Measurements from ENCODE around the gene NAP1L1. TPM values are rescaled to one million over a fixed set of nuclear protein-coding genes. Genes with fewer than 3 reads are reported as not detected.

The NAP1L1 gene
- total and polyA plus RNA-seq, 10 donors, result 353 to 533 (median 404) TPM

DNA sequence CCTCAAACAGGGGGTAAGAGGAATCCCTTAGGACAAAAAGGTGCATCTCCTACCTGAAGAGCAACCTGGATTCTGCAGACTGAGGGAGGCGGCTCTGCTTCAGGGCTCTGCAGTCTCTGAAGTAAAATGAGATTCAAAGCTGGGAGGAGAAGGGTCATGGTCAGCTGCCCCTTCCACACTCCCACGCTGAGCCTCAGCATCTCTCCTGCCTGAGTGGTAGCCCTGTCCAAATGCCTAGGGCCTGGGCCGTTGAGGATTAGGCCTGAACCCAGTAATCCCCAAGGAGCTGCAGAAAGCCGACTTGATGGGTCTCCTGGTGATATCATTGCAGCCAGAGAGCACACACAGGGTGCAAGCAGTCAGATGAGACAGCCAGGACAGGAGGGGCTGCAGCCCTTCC is 71.8 kb downstream of the NAP1L1 start:
- no peaks in the 10 kb centered on the region for H3K36me3 ChIP-seq
- DNase-seq, result no peak
- intact Hi-C loops (cut with DNase I; ENCODE audit: low total_unique reads), result no loop called here
- 80 to 94% (median 88%) methylated on average over 4 of the region's 4 CpGs for WGBS, 5 donors
- no peak overlapping the region for H3K27ac ChIP-seq
- no peaks in the 10 kb centered on the region for H3K27me3 ChIP-seq (replicated peaks in 1 of 7)
- H3K4me1 ChIP-seq, result no peaks in the 10 kb centered on the region
- H3K4me3 ChIP-seq, result no peak overlapping the region
- no peaks in the 10 kb centered on the region for H3K9me3 ChIP-seq
- TF ChIP-seq POLR2A (IDR thresholded peaks at IDR 0.05) (no peak), POLR2AphosphoS5 (IDR thresholded peaks at IDR 0.05) (no peak)
- TF ChIP-seq, protein P1, sequence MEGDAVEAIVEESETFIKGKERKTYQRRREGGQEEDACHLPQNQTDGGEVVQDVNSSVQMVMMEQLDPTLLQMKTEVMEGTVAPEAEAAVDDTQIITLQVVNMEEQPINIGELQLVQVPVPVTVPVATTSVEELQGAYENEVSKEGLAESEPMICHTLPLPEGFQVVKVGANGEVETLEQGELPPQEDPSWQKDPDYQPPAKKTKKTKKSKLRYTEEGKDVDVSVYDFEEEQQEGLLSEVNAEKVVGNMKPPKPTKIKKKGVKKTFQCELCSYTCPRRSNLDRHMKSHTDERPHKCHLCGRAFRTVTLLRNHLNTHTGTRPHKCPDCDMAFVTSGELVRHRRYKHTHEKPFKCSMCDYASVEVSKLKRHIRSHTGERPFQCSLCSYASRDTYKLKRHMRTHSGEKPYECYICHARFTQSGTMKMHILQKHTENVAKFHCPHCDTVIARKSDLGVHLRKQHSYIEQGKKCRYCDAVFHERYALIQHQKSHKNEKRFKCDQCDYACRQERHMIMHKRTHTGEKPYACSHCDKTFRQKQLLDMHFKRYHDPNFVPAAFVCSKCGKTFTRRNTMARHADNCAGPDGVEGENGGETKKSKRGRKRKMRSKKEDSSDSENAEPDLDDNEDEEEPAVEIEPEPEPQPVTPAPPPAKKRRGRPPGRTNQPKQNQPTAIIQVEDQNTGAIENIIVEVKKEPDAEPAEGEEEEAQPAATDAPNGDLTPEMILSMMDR (IDR thresholded peaks at IDR 0.05 in 8 of 11, conservative IDR thresholded peaks at IDR 0.05 in 3 of 11), result no peak

DNA sequence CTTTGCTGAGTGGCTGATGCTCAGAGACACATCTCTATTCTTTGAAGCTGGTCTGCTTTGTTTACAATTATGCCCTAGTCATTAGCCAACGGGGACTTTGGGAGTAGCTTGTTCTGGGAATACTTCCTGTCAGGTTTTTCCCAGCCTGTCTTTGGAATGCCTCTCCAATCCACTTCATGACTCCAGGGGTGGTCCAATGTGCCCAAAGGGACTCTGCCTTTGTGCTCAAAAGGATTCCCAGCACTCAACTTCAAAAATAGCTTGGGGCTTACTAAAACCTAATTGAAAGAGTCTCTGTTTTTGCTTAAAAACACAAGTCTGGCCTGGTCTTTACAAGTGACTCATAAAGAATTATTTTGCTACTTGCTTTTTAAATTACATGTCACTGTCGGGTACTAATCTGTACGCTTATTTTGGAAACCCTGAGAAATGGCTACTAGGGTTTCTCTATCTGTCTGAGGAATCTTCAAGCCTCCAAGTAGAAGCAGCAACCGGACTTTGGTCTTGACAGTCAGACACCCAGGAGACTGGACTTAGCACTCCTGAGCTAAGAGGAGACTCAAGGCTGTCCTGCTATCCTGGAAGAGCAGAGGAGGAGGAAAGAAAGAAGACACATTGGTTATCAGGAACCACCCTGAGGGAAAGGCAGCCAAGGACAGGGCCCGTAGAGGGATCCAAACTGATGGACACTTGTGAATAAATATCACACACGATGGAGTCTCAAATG is 73.6 kb downstream of the NAP1L1 start:
- TF ChIP-seq POLR2AphosphoS5 (IDR thresholded peaks at IDR 0.05) (no peak), POLR2A (IDR thresholded peaks at IDR 0.05) (no peak)
- TF ChIP-seq, protein P1 (IDR thresholded peaks at IDR 0.05 in 8 of 11, conservative IDR thresholded peaks at IDR 0.05 in 3 of 11), result no peak
- Histone ChIP-seq H3K9me3 (no peaks in the 10 kb centered on the region), H3K36me3 (no peaks in the 10 kb centered on the region), H3K27me3 (replicated peaks in 1 of 7) (no peaks in the 10 kb centered on the region), H3K4me3 (no peak overlapping the region), H3K27ac (peak overlapping the region in 3 of 8 donors; percentile 22 to 42 (median 30)), H3K4me1 (no peaks in the 10 kb centered on the region)
- intact Hi-C loops (cut with DNase I; ENCODE audit: low total_unique reads), result no loop called here
- WGBS, 5 donors, result 83 to 87% (median 85%) methylated on average over 6 of the region's 6 CpGs
- DNase-seq, result no peak

- DNase-seq, result no peak
- Histone ChIP-seq H3K27ac (no peak overlapping the region), H3K36me3 (no peaks in the 10 kb centered on the region), H3K9me3 (no peaks in the 10 kb centered on the region), H3K27me3 (replicated peaks in 1 of 7) (no peaks in the 10 kb centered on the region), H3K4me1 (no peaks in the 10 kb centered on the region), H3K4me3 (no peak overlapping the region)
- intact Hi-C loops (cut with DNase I; ENCODE audit: low total_unique reads), result no loop called here
- 94 to 99% (median 98%) methylated on average over 3 of the region's 3 CpGs for WGBS, 5 donors
- TF ChIP-seq POLR2A (IDR thresholded peaks at IDR 0.05) (no peak), POLR2AphosphoS5 (IDR thresholded peaks at IDR 0.05) (no peak)
- TF ChIP-seq, protein P1 (IDR thresholded peaks at IDR 0.05 in 8 of 11, conservative IDR thresholded peaks at IDR 0.05 in 3 of 11), result no peak
Observed at GRCh38 chr12:76008428-76008827, 76.1 kb downstream of the NAP1L1 start.

- TF ChIP-seq POLR2A (IDR thresholded peaks at IDR 0.05) (no peak), POLR2AphosphoS5 (IDR thresholded peaks at IDR 0.05) (no peak)
- TF ChIP-seq, protein P1 (IDR thresholded peaks at IDR 0.05 in 8 of 11, conservative IDR thresholded peaks at IDR 0.05 in 3 of 11), result no peak
- Histone ChIP-seq H3K9me3 (no peaks in the 10 kb centered on the region), H3K27me3 (replicated peaks in 1 of 7) (no peaks in the 10 kb centered on the region), H3K36me3 (no peaks in the 10 kb centered on the region), H3K27ac (no peak overlapping the region), H3K4me1 (no peaks in the 10 kb centered on the region), H3K4me3 (no peak overlapping the region)
- 85 to 92% (median 90%) methylated on average over 8 of the region's 8 CpGs for WGBS, 5 donors
- DNase-seq, result no peak
- intact Hi-C loops (cut with DNase I; ENCODE audit: low total_unique reads), result no loop called here
Observed at GRCh38 chr12:76007640-76008039, 76.8 kb downstream of the NAP1L1 start.
